ENCODE measurements around the gene ITIH5. TPM values are rescaled to one million over a fixed set of nuclear protein-coding genes. Genes with fewer than 3 reads are reported as not detected.

ITIH5 gene
- polyA plus RNA-seq, 3 donors: not detected

- peaks cover 10 to 29% (median 17%) of the 10 kb centered on the region in 3 donors for H3K27me3 Mint-ChIP-seq (ENCODE audit: low read depth in 3 of 3)
- Histone ChIP-seq H3K9me3 (replicated peaks in 1 of 2; ENCODE audit: control insufficient read depth in 1 of 2, insufficient read depth in 1 of 2, low read length in 2 of 2) (no peaks in the 10 kb centered on the region), H2AFZ (ENCODE audit: insufficient read depth, low read depth, low read length, poor library complexity, severe bottlenecking) (no peak overlapping the region), H3K79me2 (ENCODE audit: insufficient read depth, low read length) (no peaks in the 10 kb centered on the region), H3K4me2 (replicated peaks; ENCODE audit: extremely low read depth, low read length, poor library complexity, severe bottlenecking) (no peak overlapping the region), H4K20me1 (ENCODE audit: insufficient read depth, low read length) (no peaks in the 10 kb centered on the region), H3K27me3 (ENCODE audit: control insufficient read depth in 2 of 2, insufficient read depth in 2 of 2, low read length in 2 of 2) (peaks cover 4 to 18% of the 10 kb centered on the region in 2 donors), H3K4me3 (replicated peaks in 1 of 3; ENCODE audit: low read depth in 2 of 3, low read length in 3 of 3) (no peak overlapping the region), H3K4me1 (ENCODE audit: control insufficient read depth in 1 of 2, insufficient read depth in 2 of 2, low read length in 2 of 2) (peaks cover 0 to 3% of the 10 kb centered on the region in 2 donors), H3K36me3 (replicated peaks in 1 of 2; ENCODE audit: control insufficient read depth in 1 of 2, insufficient read depth in 2 of 2, low read length in 2 of 2) (no peaks in the 10 kb centered on the region), H3K27ac (ENCODE audit: low read depth in 1 of 2, low read length in 2 of 2) (no peak overlapping the region), H3K9ac (ENCODE audit: insufficient read depth, low read length, poor library complexity, severe bottlenecking) (no peak overlapping the region)
- TF ChIP-seq CTCF (IDR thresholded peaks at IDR 0.05): no peak
- H3K27ac Mint-ChIP-seq: no peak overlapping the region
- peaks cover 0 to 4% (median 0%) of the 10 kb centered on the region in 7 donors for H3K9me3 Mint-ChIP-seq
- DNase-seq: no peak
- intact Hi-C loops (cut with micrococcal nuclease): loop anchor here in 1 of 2 donors (5.0 to 10.0 kb wide), 2 partner anchors 160 to 1777 kb away; no protein-coding TSS in a partner anchor
- peak overlapping the region in 1 of 2 donors; percentile 17 for H3K4me3 Mint-ChIP-seq
- no peaks in the 10 kb centered on the region for H3K36me3 Mint-ChIP-seq
- WGBS (ENCODE audit: insufficient coverage): no CpG with 5 or more reads among the region's 1 CpG
- H3K4me1 Mint-ChIP-seq: peaks cover 8% of the 10 kb centered on the region
Observed at GRCh38 chr10:7527468-7527867, 139.3 kb downstream of the ITIH5 start.

GRCh38 chr10:7526017-7526400, 140.8 kb downstream of the ITIH5 start:
- WGBS (ENCODE audit: insufficient coverage): 88% methylated on average over 14 of the region's 19 CpGs
- Histone ChIP-seq H3K4me2 (replicated peaks; ENCODE audit: extremely low read depth, low read length, poor library complexity, severe bottlenecking) (no peak overlapping the region), H3K27me3 (ENCODE audit: control insufficient read depth in 2 of 2, insufficient read depth in 2 of 2, low read length in 2 of 2) (peaks cover 4 to 18% of the 10 kb centered on the region in 2 donors), H3K9me3 (replicated peaks in 1 of 2; ENCODE audit: control insufficient read depth in 1 of 2, insufficient read depth in 1 of 2, low read length in 2 of 2) (peaks cover 0 to 2% of the 10 kb centered on the region in 2 donors), H4K20me1 (ENCODE audit: insufficient read depth, low read length) (no peaks in the 10 kb centered on the region), H3K4me1 (ENCODE audit: control insufficient read depth in 1 of 2, insufficient read depth in 2 of 2, low read length in 2 of 2) (peaks cover 0 to 3% of the 10 kb centered on the region in 2 donors), H3K4me3 (replicated peaks in 1 of 3; ENCODE audit: low read depth in 2 of 3, low read length in 3 of 3) (no peak overlapping the region), H3K36me3 (replicated peaks in 1 of 2; ENCODE audit: control insufficient read depth in 1 of 2, insufficient read depth in 2 of 2, low read length in 2 of 2) (no peaks in the 10 kb centered on the region), H3K9ac (ENCODE audit: insufficient read depth, low read length, poor library complexity, severe bottlenecking) (no peak overlapping the region), H3K79me2 (ENCODE audit: insufficient read depth, low read length) (no peaks in the 10 kb centered on the region), H2AFZ (ENCODE audit: insufficient read depth, low read depth, low read length, poor library complexity, severe bottlenecking) (no peak overlapping the region), H3K27ac (ENCODE audit: low read depth in 1 of 2, low read length in 2 of 2) (no peak overlapping the region)
- H3K4me3 Mint-ChIP-seq: no peak overlapping the region
- H3K36me3 Mint-ChIP-seq: no peaks in the 10 kb centered on the region
- peaks cover 8% of the 10 kb centered on the region for H3K4me1 Mint-ChIP-seq
- DNase-seq: no peak
- H3K27ac Mint-ChIP-seq: no peak overlapping the region
- TF ChIP-seq CTCF (IDR thresholded peaks at IDR 0.05): no peak
- intact Hi-C loops (cut with micrococcal nuclease): loop anchor here in 1 of 2 donors (5.0 to 10.0 kb wide), 2 partner anchors 161 to 1779 kb away; no protein-coding TSS in a partner anchor
- peaks cover 1 to 7% (median 4%) of the 10 kb centered on the region in 7 donors for H3K9me3 Mint-ChIP-seq
- peaks cover 10 to 25% (median 16%) of the 10 kb centered on the region in 3 donors for H3K27me3 Mint-ChIP-seq (ENCODE audit: low read depth in 3 of 3)
